ENCODE data around the gene CSGALNACT2.

Gene CSGALNACT2

DNA sequence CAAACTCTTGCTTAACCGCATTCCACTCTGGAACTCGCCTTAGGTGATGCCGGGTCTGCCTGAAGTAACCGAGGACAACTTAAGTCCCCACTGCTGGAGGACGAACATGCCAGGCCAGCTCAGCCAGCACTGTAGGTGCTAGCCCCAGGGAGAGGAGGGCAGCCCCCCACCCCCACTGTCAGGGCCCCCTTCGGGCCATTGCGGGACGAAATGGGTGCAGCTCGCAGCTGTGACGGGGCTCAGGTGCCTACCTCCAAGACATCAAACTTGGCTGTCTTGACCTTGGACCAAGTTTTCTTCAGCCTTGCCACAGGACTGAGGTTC lies 60.4 kb downstream of the CSGALNACT2 start:
- H3K4me3 ChIP-seq (ENCODE audit: low read depth, low read length), result no peak overlapping the region
- TF ChIP-seq POLR2A (IDR thresholded peaks at IDR 0.05; ENCODE audit: extremely low read depth, insufficient read length), result no peak
- TF ChIP-seq MYC (IDR thresholded peaks at IDR 0.05; ENCODE audit: low read depth, low read length), result no peak
- TF ChIP-seq, protein P1, sequence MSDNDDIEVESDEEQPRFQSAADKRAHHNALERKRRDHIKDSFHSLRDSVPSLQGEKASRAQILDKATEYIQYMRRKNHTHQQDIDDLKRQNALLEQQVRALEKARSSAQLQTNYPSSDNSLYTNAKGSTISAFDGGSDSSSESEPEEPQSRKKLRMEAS (IDR thresholded peaks at IDR 0.05; ENCODE audit: low read depth, low read length), result no peak
- TF ChIP-seq, protein P2, sequence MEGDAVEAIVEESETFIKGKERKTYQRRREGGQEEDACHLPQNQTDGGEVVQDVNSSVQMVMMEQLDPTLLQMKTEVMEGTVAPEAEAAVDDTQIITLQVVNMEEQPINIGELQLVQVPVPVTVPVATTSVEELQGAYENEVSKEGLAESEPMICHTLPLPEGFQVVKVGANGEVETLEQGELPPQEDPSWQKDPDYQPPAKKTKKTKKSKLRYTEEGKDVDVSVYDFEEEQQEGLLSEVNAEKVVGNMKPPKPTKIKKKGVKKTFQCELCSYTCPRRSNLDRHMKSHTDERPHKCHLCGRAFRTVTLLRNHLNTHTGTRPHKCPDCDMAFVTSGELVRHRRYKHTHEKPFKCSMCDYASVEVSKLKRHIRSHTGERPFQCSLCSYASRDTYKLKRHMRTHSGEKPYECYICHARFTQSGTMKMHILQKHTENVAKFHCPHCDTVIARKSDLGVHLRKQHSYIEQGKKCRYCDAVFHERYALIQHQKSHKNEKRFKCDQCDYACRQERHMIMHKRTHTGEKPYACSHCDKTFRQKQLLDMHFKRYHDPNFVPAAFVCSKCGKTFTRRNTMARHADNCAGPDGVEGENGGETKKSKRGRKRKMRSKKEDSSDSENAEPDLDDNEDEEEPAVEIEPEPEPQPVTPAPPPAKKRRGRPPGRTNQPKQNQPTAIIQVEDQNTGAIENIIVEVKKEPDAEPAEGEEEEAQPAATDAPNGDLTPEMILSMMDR (IDR thresholded peaks at IDR 0.05; ENCODE audit: low read depth, low read length), result no peak
- no peak for DNase-seq (ENCODE audit: low read depth)

DNA sequence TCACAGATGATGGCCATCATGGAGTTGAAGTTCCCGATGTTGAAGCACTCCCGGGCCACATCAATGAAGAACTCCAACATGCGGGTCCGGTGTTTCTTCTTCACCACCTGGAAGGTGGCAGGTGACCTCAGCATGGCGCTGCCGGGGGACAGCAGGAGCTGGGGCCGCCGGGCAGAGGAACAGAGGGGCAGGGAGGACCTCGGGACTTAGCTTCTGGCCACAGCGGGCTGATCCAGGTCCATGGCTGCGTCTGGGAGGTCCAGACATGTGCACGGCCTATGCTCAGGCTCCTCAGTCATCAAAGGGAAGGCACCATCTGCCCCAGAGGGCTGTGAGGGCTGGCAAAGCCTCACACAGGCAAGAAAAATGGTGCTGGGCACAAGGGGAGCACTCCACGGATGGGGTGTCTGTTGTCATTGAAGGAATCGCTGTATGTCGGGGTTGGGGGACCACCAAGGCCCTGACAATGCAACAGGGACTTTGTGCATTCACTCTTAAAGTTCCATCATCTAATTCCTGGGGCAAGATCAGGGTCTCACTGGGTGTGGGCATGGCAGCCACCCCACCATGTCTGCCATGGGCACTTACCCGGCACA lies 60.9 kb downstream of the CSGALNACT2 start:
- no peak overlapping the region for H3K4me3 ChIP-seq (ENCODE audit: low read depth, low read length)
- DNase-seq (ENCODE audit: low read depth), result no peak
- TF ChIP-seq MYC (IDR thresholded peaks at IDR 0.05; ENCODE audit: low read depth, low read length) (no peak), POLR2A (IDR thresholded peaks at IDR 0.05; ENCODE audit: extremely low read depth, insufficient read length) (no peak)
- TF ChIP-seq, protein P2 (IDR thresholded peaks at IDR 0.05; ENCODE audit: low read depth, low read length), result no peak
- TF ChIP-seq, protein P1 (IDR thresholded peaks at IDR 0.05; ENCODE audit: low read depth, low read length), result no peak

- no peak for DNase-seq (ENCODE audit: low read depth)
- TF ChIP-seq, protein P2 (IDR thresholded peaks at IDR 0.05; ENCODE audit: low read depth, low read length), result no peak
- TF ChIP-seq, protein P1 (IDR thresholded peaks at IDR 0.05; ENCODE audit: low read depth, low read length), result no peak
- TF ChIP-seq POLR2A (IDR thresholded peaks at IDR 0.05; ENCODE audit: extremely low read depth, insufficient read length), result no peak
- no peak for TF ChIP-seq MYC (IDR thresholded peaks at IDR 0.05; ENCODE audit: low read depth, low read length)
- no peak overlapping the region for H3K4me3 ChIP-seq (ENCODE audit: low read depth, low read length)
Observed at GRCh38 chr10:43199684-43200537, 61.7 kb downstream of the CSGALNACT2 start.

DNA sequence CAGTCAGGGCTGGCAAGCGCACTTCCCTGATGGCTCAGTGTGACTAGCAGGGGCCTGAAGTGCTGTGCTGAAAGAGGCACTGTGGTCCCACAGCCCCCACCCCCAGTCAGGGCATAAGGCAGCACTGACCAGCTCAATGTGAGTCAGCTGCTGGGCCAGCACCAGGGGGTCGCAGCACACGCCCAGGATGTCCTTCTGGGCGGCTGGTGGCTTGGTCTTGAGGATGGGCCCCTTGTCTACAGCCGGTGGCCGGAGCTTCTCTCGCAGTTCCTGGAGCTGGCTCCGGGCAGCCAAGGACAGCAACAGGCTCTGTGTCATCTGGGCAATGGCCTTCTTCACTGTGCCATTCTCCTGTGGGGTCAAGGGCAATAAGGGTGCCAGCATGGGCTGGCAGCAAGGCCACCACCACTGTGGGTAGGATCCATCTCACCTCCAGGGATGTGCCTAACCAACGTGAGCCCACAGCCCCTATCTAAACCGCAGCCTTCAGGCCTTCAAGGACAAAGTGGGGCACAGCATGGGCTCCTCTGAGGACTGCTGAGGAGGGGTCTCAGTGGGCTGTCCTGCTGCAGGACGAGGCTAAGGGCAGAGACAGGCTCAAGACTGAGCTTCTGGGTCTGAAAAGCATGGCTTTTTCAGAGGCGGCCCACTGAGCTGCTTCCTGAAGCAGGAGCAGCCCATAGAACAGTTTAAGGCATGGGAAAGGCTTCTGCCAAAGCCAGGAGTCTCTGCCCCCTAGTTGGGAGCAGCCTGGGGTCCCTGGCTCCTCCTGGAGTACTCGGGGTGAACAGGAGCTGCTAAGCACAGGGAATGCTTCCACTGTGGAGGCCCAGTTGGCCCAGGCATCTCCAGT lies 62.5 kb downstream of the CSGALNACT2 start:
- no peak overlapping the region for H3K4me3 ChIP-seq (ENCODE audit: low read depth, low read length)
- DNase-seq (ENCODE audit: low read depth), result no peak

More for the DNA sequence above, 62.5 kb downstream of the CSGALNACT2 start:
- TF ChIP-seq, protein P2 (IDR thresholded peaks at IDR 0.05; ENCODE audit: low read depth, low read length), result no peak
- TF ChIP-seq POLR2A (IDR thresholded peaks at IDR 0.05; ENCODE audit: extremely low read depth, insufficient read length) (no peak), MYC (IDR thresholded peaks at IDR 0.05; ENCODE audit: low read depth, low read length) (no peak)
- TF ChIP-seq, protein P1 (IDR thresholded peaks at IDR 0.05; ENCODE audit: low read depth, low read length), result no peak

Measured in NB4 (cell line).